ENCODE data around the gene SMAD3. TPM values are rescaled to one million over a fixed set of nuclear protein-coding genes. Genes with fewer than 3 reads are reported as not detected.

The SMAD3 gene
- total RNA-seq, 2 donors from 2014 or later, result 47.9 to 78.5 TPM

DNA sequence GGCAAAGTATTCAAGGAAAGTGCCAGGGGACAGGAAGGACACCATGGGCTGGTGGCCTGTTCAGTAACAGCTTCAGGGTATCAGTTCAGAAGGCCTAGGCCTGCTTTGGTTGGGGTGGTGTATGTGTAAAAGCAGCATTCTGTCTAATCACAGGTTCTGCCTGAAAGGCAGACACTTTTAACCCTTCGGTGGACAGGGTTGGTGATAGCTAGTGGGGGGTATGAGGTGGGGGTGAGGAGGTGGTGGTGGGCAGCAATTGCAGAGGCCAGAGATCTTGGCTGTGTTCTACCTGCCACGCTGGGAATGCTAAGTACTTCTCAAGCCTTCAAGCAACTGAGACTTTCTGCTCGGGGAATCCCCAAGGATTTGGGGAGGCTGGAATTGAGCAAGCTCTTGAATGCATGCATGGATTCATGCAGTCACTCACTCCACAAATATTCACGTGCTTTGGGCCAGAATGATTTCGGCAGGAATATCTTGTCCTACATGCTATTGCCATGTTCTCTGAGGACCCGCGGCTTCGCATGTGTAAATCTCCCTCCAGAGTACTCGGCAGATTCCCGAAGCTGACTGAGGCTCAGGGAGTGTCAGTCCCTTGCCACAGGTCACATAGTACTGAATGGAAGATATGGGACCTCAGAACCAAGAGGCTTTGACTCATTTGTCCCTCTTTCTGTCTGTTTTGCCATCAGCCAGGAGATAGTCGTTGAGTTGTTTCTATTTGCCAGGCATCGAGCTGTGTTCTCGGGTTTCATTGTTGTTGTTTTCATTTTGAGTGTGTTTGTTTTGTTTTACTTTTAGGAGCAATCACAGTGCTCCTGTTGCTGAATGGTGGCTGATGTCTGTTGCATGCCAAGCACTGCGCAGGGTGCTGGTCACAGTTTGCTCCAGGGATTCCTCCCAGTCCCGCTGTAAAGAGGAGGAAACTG is 65.5 kb downstream of the SMAD3 start:
- no peak overlapping the region for H3K27ac ChIP-seq
- DNase-seq (ENCODE audit: low spot score), result no peak
- H3K4me3 ChIP-seq, result no peak overlapping the region
- H3K4me1 ChIP-seq (ENCODE audit: control insufficient read depth in 1 of 2, low read depth in 2 of 2), result peaks cover 49 to 90% of the 10 kb centered on the region in 2 donors
- H3K9me3 ChIP-seq, result no peaks in the 10 kb centered on the region
- H3K36me3 ChIP-seq, result no peaks in the 10 kb centered on the region
- TF ChIP-seq, protein P1, sequence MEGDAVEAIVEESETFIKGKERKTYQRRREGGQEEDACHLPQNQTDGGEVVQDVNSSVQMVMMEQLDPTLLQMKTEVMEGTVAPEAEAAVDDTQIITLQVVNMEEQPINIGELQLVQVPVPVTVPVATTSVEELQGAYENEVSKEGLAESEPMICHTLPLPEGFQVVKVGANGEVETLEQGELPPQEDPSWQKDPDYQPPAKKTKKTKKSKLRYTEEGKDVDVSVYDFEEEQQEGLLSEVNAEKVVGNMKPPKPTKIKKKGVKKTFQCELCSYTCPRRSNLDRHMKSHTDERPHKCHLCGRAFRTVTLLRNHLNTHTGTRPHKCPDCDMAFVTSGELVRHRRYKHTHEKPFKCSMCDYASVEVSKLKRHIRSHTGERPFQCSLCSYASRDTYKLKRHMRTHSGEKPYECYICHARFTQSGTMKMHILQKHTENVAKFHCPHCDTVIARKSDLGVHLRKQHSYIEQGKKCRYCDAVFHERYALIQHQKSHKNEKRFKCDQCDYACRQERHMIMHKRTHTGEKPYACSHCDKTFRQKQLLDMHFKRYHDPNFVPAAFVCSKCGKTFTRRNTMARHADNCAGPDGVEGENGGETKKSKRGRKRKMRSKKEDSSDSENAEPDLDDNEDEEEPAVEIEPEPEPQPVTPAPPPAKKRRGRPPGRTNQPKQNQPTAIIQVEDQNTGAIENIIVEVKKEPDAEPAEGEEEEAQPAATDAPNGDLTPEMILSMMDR (IDR thresholded peaks at IDR 0.05), result no peak
- no peak for ATAC-seq (ENCODE audit: insufficient number of reproducible peaks, low FRiP score, low read depth)
- H3K27me3 ChIP-seq (replicated peaks; ENCODE audit: insufficient read depth), result no peaks in the 10 kb centered on the region

DNA sequence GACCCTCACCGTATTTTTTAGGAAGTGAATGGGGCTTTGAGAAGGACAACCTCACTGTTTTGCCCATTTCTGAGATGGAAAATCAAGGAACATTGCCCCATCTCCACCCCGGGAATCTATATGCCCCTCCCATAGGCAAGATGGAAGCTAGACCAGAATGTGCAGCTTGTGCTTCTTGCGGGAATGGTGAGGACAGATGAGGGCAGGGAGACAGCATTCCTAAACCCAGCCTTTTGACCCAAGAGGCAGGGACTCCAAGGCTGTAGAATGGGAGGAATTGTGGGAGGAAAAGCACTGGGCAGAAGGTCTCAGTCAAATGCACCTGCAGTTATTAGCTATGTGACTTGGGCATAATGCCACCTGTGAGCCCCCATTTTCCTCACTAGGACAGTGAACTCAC is 66.9 kb downstream of the SMAD3 start:
- Histone ChIP-seq H3K4me3 (no peak overlapping the region), H3K27ac (no peak overlapping the region), H3K36me3 (no peaks in the 10 kb centered on the region), H3K9me3 (no peaks in the 10 kb centered on the region), H3K4me1 (ENCODE audit: control insufficient read depth in 1 of 2, low read depth in 2 of 2) (peaks cover 40 to 90% of the 10 kb centered on the region in 2 donors), H3K27me3 (replicated peaks; ENCODE audit: insufficient read depth) (no peaks in the 10 kb centered on the region)
- ATAC-seq (ENCODE audit: insufficient number of reproducible peaks, low FRiP score, low read depth), result no peak
- TF ChIP-seq, protein P1 (IDR thresholded peaks at IDR 0.05), result no peak
- DNase-seq (ENCODE audit: low spot score), result no peak

DNA sequence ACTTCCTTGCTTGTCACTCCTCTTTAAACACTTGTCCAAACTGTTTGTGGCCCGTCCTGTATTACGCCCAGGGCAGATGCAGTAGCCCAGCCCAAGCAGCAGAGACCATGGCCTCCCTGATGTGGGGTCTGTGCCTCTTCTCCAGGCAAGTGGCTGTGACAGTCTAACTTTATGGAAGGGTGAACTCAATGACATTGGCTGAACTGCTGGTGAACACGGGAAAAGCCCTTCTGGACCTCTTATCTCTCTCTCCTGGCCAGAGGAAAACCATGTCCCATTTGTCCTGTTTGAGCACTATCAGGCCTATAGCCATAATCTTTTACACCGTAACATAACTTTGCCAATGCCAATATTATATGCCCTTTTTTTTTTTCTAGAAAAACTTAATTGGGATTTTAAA is 67.6 kb downstream of the SMAD3 start:
- TF ChIP-seq, protein P1 (IDR thresholded peaks at IDR 0.05), result no peak
- Histone ChIP-seq H3K9me3 (no peaks in the 10 kb centered on the region), H3K4me1 (ENCODE audit: control insufficient read depth in 1 of 2, low read depth in 2 of 2) (peaks cover 33 to 90% of the 10 kb centered on the region in 2 donors), H3K27ac (no peak overlapping the region), H3K27me3 (replicated peaks; ENCODE audit: insufficient read depth) (no peaks in the 10 kb centered on the region), H3K4me3 (no peak overlapping the region), H3K36me3 (no peaks in the 10 kb centered on the region)
- DNase-seq (ENCODE audit: low spot score), result no peak
- ATAC-seq (ENCODE audit: insufficient number of reproducible peaks, low FRiP score, low read depth), result no peak

DNA sequence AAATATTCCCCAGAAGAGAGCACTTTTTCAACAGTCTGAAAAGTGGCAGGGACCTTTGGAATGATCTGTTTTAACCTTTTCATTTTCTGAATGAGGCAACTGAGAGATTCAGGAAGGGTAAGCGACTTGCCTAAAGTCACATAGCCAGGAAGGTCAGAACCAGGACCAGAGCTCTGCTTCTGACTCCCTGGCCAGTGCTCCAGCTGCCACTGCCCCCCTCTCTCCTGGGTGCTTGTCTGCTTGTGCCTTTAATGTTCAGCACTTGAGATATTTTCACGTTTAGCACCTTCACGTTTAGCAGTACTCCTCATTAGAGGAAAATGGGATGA is 68.3 kb downstream of the SMAD3 start:
- DNase-seq (ENCODE audit: low spot score) (no peak), ATAC-seq (ENCODE audit: insufficient number of reproducible peaks, low FRiP score, low read depth) (no peak)
- Histone ChIP-seq H3K4me1 (ENCODE audit: control insufficient read depth in 1 of 2, low read depth in 2 of 2) (peaks cover 33 to 90% of the 10 kb centered on the region in 2 donors), H3K36me3 (no peaks in the 10 kb centered on the region), H3K9me3 (no peaks in the 10 kb centered on the region), H3K27me3 (replicated peaks; ENCODE audit: insufficient read depth) (no peaks in the 10 kb centered on the region), H3K27ac (peak overlapping the region; percentile 43 to 63), H3K4me3 (no peak overlapping the region)
- TF ChIP-seq, protein P1 (IDR thresholded peaks at IDR 0.05), result no peak

DNA sequence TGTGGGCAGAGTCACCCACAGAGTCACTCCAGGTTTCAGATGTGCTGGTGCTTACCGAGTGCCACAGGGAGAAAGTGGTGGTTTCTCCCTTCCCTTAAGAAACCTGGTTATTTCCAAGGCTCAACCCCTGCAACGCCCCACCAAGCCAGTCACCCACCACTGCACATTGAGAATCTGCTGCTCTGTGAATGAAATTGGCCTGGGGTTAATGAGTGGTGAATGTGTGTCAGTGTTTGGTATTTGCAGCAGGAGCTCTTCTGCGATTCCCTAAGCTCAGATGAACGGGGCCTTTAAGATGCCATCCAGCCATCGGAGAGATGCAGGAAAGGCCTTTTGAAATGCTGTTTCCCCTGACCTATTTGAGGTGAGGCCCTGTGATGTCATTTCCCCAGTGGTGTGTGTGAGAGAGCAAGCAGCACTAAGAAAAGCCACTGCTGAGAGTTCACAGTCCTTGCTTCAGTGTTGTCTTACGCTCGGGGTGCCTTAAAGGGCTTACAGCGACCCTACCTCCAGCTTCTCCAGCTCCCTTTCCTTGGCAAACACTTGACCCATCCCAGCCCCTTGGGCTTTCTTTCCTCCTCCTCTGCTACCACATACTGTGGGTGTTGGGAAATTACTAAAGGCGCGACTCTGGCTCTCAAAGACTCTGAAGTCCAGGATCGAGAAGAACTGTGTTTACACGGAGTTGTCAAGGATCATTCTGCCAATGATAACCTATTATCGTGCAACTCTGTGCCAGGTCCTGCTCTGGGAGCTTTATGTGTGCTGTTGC is 68.9 kb downstream of the SMAD3 start:
- DNase-seq (ENCODE audit: low spot score), result no peak
- Histone ChIP-seq H3K4me3 (no peak overlapping the region), H3K27ac (peak overlapping the region; percentile 43 to 63), H3K4me1 (ENCODE audit: control insufficient read depth in 1 of 2, low read depth in 2 of 2) (peaks cover 35 to 91% of the 10 kb centered on the region in 2 donors), H3K9me3 (no peaks in the 10 kb centered on the region), H3K27me3 (replicated peaks; ENCODE audit: insufficient read depth) (no peaks in the 10 kb centered on the region), H3K36me3 (no peaks in the 10 kb centered on the region)
- peak; percentile 31 for ATAC-seq (ENCODE audit: insufficient number of reproducible peaks, low FRiP score, low read depth)
- TF ChIP-seq, protein P1 (IDR thresholded peaks at IDR 0.05), result no peak
